ENCODE measurements around the gene VNN1. TPM values are rescaled to one million over a fixed set of nuclear protein-coding genes. Genes with fewer than 3 reads are reported as not detected.
"Not testable (repeated sequence)": the region's sequence is repeated elsewhere in the genome, so short reads cannot be mapped to it uniquely, and the experiment has no call there.

The VNN1 gene
- total RNA-seq, 1 donor from 2014 or later, result 9.7 TPM

GRCh38 chr6:132725947-132726607 is 12.2 kb upstream of the VNN1 start:
- no peak for DNase-seq (ENCODE audit: low spot score)

DNA sequence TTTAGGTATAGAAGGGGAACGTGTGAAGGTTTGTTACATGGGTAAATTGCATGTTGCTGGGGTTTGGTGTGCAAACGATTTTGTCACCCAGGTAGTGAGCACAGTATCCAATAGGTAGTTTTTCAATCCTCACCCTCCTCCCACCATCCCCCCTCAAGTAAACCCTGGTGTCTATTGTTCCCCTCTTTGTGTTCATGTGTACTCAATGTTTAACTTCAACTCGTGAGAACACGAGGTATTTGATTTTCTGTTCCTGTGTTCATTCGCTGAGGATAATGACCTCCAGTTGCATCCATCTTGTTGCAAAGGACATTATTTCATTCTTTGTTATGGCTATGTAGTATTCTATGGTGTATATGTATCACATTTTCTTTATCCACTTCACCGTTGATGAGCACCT is 11.6 kb upstream of the VNN1 start:
- DNase-seq (ENCODE audit: low spot score), result no peak

- DNase-seq (ENCODE audit: low spot score), result no peak
These were observed 6.0 kb upstream of the VNN1 start for GRCh38 chr6:132719736-132720448.

- DNase-seq (ENCODE audit: low spot score), result no peak
These were observed 2.2 kb upstream of the VNN1 start for GRCh38 chr6:132715881-132716637.

DNA sequence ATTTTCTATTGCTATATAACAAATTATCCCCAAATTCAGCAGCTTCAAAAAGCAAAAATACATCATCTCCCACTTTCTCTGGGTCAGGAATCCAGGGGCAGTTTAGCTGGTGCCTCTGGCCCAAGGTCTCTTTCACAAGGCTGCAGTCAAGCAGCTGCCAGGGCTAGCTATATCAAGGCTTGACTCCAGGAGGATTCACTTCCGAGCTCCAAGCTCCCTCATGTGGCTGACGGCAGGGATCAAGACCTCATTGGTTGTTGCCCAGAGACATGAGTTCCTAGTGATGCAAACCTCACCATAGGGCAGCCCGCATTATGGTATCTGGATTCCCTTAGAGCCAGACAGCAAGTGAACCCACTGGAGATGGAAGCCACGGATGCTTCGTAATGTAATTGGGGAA is 1.3 kb upstream of the VNN1 start:
- DNase-seq (ENCODE audit: low spot score), result no peak

- no peak for DNase-seq (ENCODE audit: low spot score)
These were observed 305 bp upstream of the VNN1 start for GRCh38 chr6:132714160-132714559.

DNA sequence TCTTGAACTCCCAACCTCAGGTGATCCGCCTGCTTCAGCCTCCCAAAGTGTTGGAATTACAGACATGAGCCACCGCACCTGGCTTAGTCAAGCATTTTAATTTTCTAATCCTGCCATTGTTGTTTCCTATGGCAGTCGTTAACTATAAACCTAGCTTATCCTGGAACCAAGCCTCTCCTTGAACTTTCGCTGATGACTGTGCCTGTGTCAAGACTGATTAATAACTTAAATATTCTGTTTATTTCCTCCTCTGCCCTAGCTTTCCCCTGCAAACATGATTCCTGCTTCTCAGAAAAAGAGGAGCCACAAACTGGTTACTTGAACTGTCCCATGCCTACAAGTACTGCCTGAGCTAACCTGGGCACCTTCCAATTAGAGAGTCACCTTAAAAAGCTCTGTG is 1.5 kb downstream of the VNN1 start:
- no peak for DNase-seq (ENCODE audit: low spot score)

GRCh38 chr6:132708771-132709170 is 5.1 kb downstream of the VNN1 start:
- no peak for DNase-seq (ENCODE audit: low spot score)

- DNase-seq (ENCODE audit: low spot score), result no peak
These were observed 5.9 kb downstream of the VNN1 start for GRCh38 chr6:132708002-132708401.

- DNase-seq (ENCODE audit: low spot score), result not testable (repeated sequence)
These were observed 7.1 kb downstream of the VNN1 start for GRCh38 chr6:132706756-132707155.

DNA sequence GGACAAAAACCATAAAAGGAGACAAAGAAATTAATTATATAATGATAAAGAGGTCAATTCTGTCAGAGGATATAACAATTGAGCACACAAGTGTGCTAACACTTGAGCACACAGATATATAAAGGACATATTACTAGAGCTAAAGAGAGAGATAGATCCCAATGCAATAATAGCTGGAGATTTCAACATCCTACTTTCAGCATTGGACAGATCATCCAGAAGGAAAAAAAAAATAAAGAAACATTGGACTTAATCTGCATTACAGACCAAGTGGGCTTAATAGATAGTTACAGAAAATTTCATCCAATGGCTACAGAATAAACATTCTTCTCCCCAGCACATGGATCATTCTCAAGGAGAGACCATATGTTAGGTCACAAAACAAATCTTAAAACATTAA is 9.9 kb downstream of the VNN1 start:
- DNase-seq (ENCODE audit: low spot score), result no peak

DNA sequence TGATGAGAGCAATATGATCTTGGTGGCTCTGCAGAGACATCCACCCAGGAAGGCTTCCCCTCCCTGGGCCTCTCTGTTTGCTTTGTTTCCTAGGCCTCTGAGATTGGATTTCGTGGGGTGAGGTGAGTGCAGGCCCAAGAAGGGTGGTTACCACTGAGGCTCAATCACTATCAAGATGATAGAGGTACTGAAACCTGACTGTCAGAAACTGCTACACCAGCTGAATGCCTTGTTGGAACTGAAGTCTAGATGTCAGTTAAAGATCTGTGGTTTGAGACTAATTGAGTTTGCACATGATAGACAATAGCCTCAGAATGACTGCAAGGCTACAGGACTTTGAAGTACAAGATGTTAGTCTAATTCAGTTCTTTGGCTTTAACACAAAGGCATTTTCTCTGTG is 15.2 kb downstream of the VNN1 start:
- no peak for DNase-seq (ENCODE audit: low spot score)

DNA sequence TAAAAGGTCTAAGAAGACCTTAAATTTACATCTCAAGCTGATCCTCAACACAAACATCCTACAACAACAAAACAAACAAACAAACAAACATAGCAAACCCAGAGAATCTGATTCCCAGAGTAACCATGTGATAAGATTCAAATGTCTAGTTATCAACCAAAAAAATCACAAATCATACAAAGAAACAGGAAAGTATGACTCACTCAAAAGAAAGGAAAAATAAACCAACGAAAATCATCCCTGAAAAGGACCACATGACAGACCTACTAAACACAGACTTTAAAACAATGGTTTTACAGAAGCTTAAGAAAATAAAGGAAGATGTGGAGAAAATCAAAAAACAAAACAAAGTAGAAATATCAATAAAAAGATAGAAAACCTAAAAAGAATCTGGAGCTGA is 18.1 kb downstream of the VNN1 start:
- DNase-seq (ENCODE audit: low spot score), result no peak

- DNase-seq (ENCODE audit: low spot score), result no peak
These were observed 20.4 kb downstream of the VNN1 start for GRCh38 chr6:132693478-132693877.

GRCh38 chr6:132690678-132691077 is 23.2 kb downstream of the VNN1 start:
- DNase-seq (ENCODE audit: low spot score), result no peak

DNA sequence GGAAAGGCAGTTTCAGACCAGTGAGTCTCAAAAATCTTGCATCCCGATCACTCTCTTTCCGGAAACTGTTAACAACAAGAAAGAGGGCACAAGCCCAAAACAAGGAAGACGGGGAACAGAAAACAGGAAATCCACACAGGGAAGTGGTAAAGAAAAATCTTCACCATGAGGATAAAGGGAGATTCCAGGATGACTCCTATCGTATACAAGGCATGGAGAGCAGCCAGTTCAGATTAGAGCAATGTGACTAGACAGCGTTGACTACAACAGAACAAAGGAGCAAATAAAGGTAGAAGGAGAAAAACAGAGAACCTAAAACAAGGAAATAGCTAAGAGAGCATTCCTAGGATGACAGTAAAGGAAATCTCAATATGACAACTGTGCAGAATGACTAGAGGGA is 26.5 kb downstream of the VNN1 start:
- no peak for DNase-seq (ENCODE audit: low spot score)

GRCh38 chr6:132686531-132686930 is 27.3 kb downstream of the VNN1 start:
- no peak for DNase-seq (ENCODE audit: low spot score)

DNA sequence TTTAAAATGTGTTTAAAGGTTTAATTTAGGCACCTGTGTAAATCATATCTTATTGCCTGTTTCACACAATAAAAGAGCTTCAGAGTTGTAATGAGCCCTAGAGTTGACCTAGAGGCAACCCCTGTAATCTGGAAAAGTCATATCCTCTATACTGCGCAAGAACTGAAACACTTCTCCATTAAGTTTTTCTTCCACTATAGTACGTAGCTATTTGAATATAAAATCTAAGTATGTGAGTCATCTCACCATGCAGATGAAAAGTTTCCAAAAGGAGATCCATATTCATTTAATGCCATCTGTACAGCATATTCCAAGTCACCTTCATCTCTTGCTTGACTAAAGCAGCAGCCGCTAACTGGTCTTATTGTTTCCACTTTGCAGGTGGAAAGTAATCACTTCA is 28.8 kb downstream of the VNN1 start:
- DNase-seq (ENCODE audit: low spot score), result no peak

GRCh38 chr6:132684272-132684671 is 29.6 kb downstream of the VNN1 start:
- DNase-seq (ENCODE audit: low spot score), result no peak

GRCh38 chr6:132683543-132683942 is 30.3 kb downstream of the VNN1 start:
- DNase-seq (ENCODE audit: low spot score), result no peak

GRCh38 chr6:132679094-132679493 is 34.8 kb downstream of the VNN1 start:
- not testable (repeated sequence) for DNase-seq (ENCODE audit: low spot score)

DNA sequence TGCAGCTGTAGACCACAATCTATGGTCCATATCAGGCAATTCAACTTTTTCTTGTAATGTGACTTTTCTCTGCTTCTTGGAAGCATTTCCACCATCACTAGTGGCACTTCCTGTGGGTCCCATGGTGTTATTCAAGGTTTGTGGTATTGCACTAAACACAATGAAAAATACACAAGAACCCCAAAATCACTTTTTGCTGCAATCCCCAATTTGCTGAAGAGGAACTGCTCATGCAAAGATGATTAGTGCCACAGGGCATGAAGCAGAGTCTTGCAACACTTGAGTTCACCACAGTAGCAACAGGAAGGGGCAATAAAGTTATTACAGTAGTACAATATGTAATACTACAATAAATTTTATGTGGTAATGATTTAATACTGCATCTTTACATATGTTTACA is 38.1 kb downstream of the VNN1 start:
- no peak for DNase-seq (ENCODE audit: low spot score)

All from mesenteric fat pad (tissue), 1 donor.